ACC112 (cell line): Measurements from ENCODE around the gene SPTBN5.

Source experiments
- H2AFZ ChIP-seq: fragments of 200-600 bp; sonication (generic); one replicate; pipeline ENCODE4 v1.6.0; 2017; ENCODE audit warnings: antibody characterized with exemption, low read length; ENCODE audit not compliant: unreplicated experiment
- H3K27ac ChIP-seq: fragments of 200-600 bp; sonication (generic); 2 replicates; pipeline ENCODE4 v1.5.1; 2014; ENCODE audit warnings: low read depth, mild to moderate bottlenecking, antibody characterized with exemption, low read length, moderate library complexity
- H3K27me3 ChIP-seq: fragments of 200-600 bp; sonication (generic); 2 replicates; pipeline ENCODE4 v1.6.1; 2014; ENCODE audit warnings: mild to moderate bottlenecking, antibody characterized with exemption, low read length, moderate library complexity, mixed read lengths; ENCODE audit not compliant: insufficient read depth
- H3K36me3 ChIP-seq: fragments of 200-600 bp; sonication (generic); 2 replicates; pipeline ENCODE4 v1.6.1; 2016; ENCODE audit warnings: mild to moderate bottlenecking, antibody characterized with exemption, low read length, moderate library complexity, mixed read lengths; ENCODE audit not compliant: insufficient read depth
- H3K4me1 ChIP-seq: fragments of 200-600 bp; sonication (generic); one replicate; pipeline ENCODE4 v1.6.1; 2016; ENCODE audit warnings: low read length, mixed read lengths; ENCODE audit not compliant: insufficient read depth, unreplicated experiment, control insufficient read depth
- H3K4me3 ChIP-seq: fragments of 200-600 bp; sonication (generic); 2 replicates; pipeline ENCODE4 v1.5.1; 2014; ENCODE audit warnings: mild to moderate bottlenecking, low read depth, low read length
- H3K79me2 ChIP-seq: fragments of 200-600 bp; sonication (generic); one replicate; pipeline ENCODE4 v1.6.0; 2016; ENCODE audit warnings: low read length; ENCODE audit not compliant: control insufficient read depth, unreplicated experiment, insufficient read depth

Gene SPTBN5

DNA sequence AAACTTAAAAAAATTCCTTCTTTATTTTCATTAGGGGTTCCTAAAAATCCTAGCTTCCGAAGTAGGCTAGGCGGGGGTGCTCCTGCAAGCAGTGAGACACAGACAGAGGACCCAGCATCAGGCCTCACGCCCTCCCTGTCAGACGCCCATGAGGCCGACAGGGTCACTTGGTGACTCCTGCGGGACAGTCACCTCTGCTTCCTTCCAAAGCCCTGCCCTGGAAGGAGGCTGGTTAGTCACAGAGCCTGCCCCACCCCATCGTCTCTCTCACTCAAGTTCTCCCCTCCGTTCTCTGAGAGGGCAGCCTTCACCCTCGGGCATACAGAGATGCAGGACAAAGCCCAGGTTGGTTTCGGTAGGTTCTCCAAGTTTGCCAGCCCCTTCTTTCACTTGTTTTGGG lies 39.9 kb upstream of the SPTBN5 start:
- no peaks in the 10 kb centered on the region for H3K27me3 ChIP-seq
- peaks cover 7% of the 10 kb centered on the region for H3K79me2 ChIP-seq
- no peak overlapping the region for H3K4me3 ChIP-seq
- H2AFZ ChIP-seq = no peak overlapping the region
- peaks cover 8% of the 10 kb centered on the region; the same call in 1 of the 2 replicates for H3K36me3 ChIP-seq
- H3K27ac ChIP-seq = no peak overlapping the region
- H3K4me1 ChIP-seq = peaks cover 52% of the 10 kb centered on the region

DNA sequence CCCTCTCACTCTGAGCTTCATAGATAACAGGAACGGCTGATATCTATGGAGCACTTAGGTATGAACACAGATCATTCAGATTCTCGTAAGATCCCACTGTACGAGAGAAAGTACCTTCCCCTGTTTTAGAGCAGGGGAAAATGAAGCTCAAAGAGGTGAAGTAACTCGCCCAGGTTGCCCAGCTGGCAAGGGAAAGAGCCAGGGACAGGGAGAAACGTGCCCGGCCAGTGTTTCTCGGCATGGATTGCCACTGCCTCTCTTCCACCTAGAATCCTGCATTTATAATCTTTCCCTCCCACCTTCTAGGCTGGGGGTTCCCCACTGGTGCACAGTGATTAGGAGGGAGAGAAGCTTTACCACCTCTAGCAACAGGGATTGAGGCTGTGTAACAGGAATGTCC lies 39.5 kb upstream of the SPTBN5 start:
- peaks cover 8% of the 10 kb centered on the region; the same call in 1 of the 2 replicates for H3K36me3 ChIP-seq
- H3K27ac ChIP-seq = no peak overlapping the region
- no peak overlapping the region for H2AFZ ChIP-seq
- H3K4me3 ChIP-seq = no peak overlapping the region
- peaks cover 52% of the 10 kb centered on the region for H3K4me1 ChIP-seq
- no peaks in the 10 kb centered on the region; the same call in 1 of the 2 replicates for H3K27me3 ChIP-seq
- peaks cover 8% of the 10 kb centered on the region for H3K79me2 ChIP-seq

DNA sequence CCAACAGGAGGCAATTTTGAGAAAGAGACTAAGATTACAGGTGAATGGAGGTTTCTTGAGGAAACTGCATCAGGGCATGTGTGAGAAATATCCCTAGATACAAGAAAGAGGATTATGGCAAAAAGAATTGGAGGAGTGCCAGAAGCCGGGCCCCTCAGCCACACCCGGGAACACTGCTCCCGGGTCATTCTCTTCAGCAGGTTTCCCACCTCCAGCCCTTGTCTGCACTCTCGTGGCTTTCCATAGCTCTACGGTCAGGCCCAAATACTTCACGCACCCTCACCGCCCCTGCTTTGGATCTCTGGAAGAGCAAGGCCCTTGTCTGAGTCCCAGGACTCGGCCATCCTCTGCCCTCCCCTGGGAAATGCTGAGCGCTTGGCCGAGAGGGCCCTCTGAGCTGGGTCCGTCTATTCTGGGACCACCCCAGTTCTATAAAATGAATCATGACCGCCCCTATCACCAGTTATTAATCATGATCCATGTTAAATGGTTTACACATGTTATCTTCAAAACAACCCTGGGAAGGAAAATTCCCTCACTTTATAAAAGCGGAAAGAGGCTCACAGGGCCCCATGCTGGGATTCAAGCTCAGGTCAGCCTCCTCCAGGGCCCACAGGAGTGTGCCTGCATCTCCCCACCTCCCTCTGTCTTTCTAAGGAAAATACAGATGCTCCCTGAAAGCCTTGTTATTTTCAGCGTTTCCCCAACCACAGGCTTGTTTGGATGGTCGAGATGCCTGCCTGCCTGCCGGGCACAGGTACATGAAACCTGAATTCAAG lies 38.8 kb upstream of the SPTBN5 start:
- H3K79me2 ChIP-seq = peaks cover 8% of the 10 kb centered on the region

DNA sequence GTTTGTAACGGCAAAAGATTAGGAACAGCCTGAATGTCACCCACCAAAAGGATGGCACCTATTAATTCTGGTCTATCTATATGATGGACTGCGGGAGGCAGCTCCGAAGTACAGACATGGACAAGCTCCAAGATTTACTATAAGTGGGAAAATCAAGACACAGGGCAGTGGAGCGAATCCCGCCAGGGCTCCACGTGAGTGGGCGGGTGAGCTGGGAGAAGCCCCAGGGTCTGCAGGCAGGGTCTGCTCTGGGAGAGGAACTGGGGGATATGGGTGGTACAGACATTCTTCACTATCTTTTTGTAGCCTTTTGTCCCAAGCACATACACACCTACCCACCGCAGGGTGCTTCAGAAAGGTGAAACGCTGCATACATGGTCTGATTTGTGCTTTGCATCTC lies 38.2 kb upstream of the SPTBN5 start:
- Histone ChIP-seq H3K27ac (no peak overlapping the region), H3K4me1 (peaks cover 51% of the 10 kb centered on the region), H2AFZ (no peak overlapping the region), H3K36me3 (peaks cover 8% of the 10 kb centered on the region; the same call in 1 of the 2 replicates), H3K4me3 (no peak overlapping the region), H3K27me3 (no peaks in the 10 kb centered on the region; the same call in 1 of the 2 replicates), H3K79me2 (peaks cover 10% of the 10 kb centered on the region)

More for the DNA sequence above, 38.8 kb upstream of the SPTBN5 start:
- H3K27me3 ChIP-seq = no peaks in the 10 kb centered on the region; the same call in 1 of the 2 replicates
- no peak overlapping the region for H3K27ac ChIP-seq
- H3K4me1 ChIP-seq = peaks cover 52% of the 10 kb centered on the region
- H3K4me3 ChIP-seq = no peak overlapping the region
- peaks cover 8% of the 10 kb centered on the region; the same call in 1 of the 2 replicates for H3K36me3 ChIP-seq
- H2AFZ ChIP-seq = no peak overlapping the region

DNA sequence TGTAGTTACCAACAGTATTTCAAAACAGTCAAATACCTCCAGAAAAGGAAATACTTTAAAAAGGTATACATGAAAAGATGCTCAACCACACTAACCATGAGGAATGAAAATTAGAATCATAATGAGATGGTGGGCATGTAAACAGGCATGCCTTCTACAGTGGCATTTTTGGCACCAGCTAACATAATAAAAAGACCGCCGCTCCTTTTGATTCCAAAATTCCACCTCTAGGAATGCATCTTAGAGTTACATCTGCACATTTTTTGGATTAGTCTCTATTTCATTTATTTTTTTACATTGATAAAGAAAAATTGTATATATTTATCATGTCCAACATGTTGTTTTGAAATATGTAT lies 37.0 kb upstream of the SPTBN5 start:
- H3K79me2 ChIP-seq = peaks cover 11% of the 10 kb centered on the region
- H3K27me3 ChIP-seq = no peaks in the 10 kb centered on the region; the same call in 1 of the 2 replicates
- H3K27ac ChIP-seq = peak overlapping the region; percentile 66
- no peak overlapping the region for H2AFZ ChIP-seq
- peaks cover 7% of the 10 kb centered on the region; the same call in 1 of the 2 replicates for H3K36me3 ChIP-seq
- no peak overlapping the region for H3K4me3 ChIP-seq
- peaks cover 40% of the 10 kb centered on the region for H3K4me1 ChIP-seq

DNA sequence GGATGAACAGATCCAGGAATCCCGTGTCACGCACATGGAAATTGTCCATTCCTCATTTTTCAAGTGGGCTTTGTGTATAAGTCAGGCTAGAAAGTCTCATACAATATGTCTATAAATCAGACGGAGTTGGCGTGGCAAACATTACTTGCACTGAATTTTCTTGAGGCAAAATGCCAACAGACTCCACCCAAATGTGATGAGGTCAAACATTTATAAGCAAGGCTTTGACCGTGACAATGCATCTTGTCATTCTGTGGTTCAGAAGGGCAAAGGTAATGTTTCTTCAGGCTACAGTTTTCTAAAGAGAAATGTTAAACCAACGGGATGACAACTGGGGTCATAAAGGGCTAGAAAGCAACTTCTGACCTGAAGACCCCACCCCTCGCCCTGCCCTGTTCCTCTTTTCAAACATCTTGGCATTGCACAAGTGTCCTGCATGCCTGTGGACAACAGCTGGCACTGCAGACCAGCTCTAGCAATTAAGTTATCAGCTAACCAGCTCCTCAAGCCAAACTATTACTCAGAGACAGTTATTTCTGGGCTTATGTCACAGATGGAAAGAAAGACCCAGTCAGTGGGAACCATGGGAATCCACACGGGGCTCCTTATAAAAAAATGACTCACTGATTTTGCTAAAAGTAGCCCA lies 36.5 kb upstream of the SPTBN5 start:
- Histone ChIP-seq H3K79me2 (peaks cover 11% of the 10 kb centered on the region), H3K27ac (peak overlapping the region; percentile 66)

DNA sequence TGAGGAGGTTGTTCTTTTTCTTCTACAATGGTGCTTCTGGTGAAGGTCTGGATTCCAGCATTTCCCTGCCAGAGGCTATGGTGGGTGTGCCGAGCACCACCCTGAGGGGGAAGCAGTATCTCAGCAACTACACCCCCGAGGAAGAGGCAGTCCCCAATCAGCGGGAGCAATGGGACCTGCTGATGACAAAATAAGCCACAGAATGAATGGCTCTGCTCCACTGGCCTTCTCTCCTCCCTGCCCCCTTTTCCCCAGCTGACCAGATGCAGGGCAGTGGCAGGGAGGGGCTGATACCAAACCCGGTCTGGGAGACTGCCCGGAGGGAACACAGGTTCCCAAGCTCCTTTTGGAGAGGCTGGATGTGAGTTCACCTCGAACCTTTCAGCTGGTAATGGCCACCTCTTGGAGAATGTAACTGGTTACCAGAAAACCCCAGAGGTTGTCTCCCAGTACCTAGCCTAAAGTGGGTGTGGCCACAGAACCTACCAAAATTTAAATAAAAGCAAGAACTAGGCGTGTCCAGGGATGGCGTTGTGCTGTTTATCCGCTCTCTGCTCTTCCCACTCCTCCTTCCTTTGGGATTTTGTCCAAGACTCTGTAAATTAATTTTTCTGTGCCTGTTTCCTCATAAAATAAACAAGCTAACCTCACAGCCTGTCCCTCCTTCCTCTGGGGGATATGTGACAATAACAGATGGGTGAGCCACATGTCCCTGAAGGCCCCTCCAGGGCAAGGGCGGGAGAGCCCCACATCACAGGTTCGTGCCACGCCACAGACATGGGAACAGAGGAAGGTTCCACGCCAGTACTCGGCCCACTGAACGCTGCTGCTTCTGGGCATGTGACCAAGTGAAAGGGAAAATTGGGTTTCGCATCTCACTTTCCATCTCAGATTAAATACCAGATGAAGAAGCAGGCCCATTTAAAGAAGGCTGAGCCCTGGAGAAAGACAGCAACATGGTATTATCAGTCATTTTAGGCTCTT lies 35.1 kb upstream of the SPTBN5 start:
- H3K27me3 ChIP-seq = no peaks in the 10 kb centered on the region; the same call in 1 of the 2 replicates
- peaks cover 10% of the 10 kb centered on the region; the same call in 1 of the 2 replicates for H3K36me3 ChIP-seq
- no peak overlapping the region for H3K27ac ChIP-seq
- no peak overlapping the region for H3K4me3 ChIP-seq
- H3K79me2 ChIP-seq = peaks cover 11% of the 10 kb centered on the region
- H2AFZ ChIP-seq = no peak overlapping the region
- peaks cover 26% of the 10 kb centered on the region for H3K4me1 ChIP-seq

More for the DNA sequence above, 36.5 kb upstream of the SPTBN5 start:
- peaks cover 6% of the 10 kb centered on the region; the same call in 1 of the 2 replicates for H3K36me3 ChIP-seq
- H3K4me3 ChIP-seq = no peak overlapping the region
- no peaks in the 10 kb centered on the region; the same call in 1 of the 2 replicates for H3K27me3 ChIP-seq
- no peak overlapping the region for H2AFZ ChIP-seq
- H3K4me1 ChIP-seq = peaks cover 39% of the 10 kb centered on the region

DNA sequence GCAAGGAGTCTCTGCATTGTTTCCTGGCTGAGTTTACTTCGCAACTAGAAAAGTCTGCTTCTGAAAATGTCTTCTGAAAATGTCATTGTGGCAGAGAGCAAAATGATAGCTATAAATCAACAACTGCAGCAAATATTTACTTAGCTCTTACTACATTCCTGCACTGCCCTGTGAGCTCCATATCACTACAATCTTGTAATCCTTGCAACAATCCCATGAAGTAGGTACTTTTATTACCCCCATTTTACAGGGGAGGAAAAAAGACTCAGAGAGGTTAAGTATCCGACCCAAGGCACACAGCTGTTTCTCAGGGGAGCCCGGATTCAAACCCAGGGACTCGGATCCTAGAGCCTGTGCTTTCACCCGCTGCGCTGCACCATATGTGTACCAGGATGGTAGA lies 34.2 kb upstream of the SPTBN5 start:
- H3K27ac ChIP-seq = no peak overlapping the region
- peaks cover 10% of the 10 kb centered on the region for H3K79me2 ChIP-seq
- H3K27me3 ChIP-seq = no peaks in the 10 kb centered on the region; the same call in 1 of the 2 replicates
- H3K4me1 ChIP-seq = peaks cover 19% of the 10 kb centered on the region
- H3K36me3 ChIP-seq = peaks cover 12% of the 10 kb centered on the region; the same call in 1 of the 2 replicates
- H3K4me3 ChIP-seq = no peak overlapping the region
- no peak overlapping the region for H2AFZ ChIP-seq

DNA sequence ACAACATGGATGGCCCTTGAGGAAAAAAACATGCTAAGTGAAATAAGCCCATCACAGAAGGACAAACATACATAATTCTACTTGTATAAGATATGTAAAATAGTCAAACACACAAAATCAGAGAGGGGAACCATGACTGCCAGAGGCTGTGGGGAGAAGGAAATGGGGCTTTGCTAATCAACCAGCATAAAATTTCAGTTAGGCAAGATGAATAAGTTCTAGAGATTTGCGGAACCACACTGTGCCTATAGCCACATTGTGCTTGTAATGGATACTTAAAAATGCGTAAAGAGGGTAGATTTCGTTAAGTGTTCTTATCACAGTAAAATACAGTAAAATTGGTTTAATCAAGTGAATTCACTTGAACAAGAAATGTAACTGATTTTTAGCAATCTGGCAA lies 33.7 kb upstream of the SPTBN5 start:
- H3K4me1 ChIP-seq = peaks cover 19% of the 10 kb centered on the region
- H3K27me3 ChIP-seq = no peaks in the 10 kb centered on the region; the same call in 1 of the 2 replicates
- peaks cover 6% of the 10 kb centered on the region for H3K79me2 ChIP-seq
- H3K4me3 ChIP-seq = no peak overlapping the region
- peaks cover 13% of the 10 kb centered on the region; the same call in 1 of the 2 replicates for H3K36me3 ChIP-seq
- no peak overlapping the region for H3K27ac ChIP-seq
- H2AFZ ChIP-seq = no peak overlapping the region
